D341Med (cell line): ENCODE measurements around the gene ICE2.

Source experiments
- DNase-seq: peaks from one replicate; pipeline ENCODE4 v3.0.0; 2012; ENCODE audit warnings: low spot score

ICE2 gene

DNA sequence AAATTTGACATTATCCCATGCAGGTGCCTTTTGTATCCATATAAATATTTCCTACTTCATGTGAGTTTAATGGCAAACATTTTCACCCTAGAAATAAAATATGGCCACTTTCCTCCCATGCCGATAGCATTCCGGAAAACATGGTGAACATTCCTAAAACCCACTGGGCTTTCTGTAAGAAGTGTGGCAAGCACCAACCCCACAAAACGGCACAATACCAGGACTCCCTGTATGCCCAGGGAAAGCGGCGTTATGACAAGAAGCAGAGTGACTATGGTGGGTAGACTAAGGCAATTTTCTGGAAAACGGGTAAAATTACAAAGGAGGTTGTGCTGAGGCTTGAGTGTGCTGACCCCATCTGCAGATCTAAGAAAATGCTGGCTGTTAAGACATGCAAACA lies 88.7 kb downstream of the ICE2 start:
- no peak for DNase-seq

DNA sequence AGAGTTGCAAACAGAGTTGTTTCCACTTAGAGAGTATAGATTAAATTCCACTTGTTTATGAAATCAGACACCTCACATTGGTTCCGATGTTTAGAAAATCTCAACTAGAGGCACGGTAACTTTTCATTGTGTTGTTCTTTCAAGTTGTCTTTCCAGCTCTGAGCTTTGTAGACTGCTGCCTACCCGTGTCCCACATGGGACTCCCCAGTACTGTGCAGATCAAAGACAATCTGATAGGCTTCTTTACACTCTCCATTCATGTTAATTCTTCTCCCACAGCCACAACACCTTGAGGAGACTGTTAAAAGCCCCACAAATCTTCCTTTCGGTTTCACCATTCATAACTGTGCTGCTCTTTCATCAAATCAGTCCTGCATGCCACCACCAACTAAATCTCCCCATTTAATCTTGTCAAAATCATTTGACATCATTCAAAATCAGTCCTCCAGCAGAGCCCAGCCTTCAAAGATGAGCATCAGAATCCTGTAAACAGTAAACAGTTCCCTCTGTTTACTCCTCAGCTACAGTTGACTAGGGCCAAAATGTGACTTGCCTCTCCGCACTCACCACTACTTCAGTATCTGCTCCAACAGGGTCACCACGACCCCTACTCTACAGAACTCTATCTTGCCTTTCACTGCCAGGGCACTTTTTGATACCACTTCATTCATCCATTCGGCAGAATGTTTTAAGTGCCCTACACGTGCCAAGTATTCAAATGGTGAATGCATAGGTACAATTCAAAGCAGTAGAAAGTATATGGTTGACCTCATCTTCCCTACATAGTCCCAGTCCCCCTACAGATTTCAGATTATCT lies 89.5 kb downstream of the ICE2 start:
- DNase-seq, result no peak

DNA sequence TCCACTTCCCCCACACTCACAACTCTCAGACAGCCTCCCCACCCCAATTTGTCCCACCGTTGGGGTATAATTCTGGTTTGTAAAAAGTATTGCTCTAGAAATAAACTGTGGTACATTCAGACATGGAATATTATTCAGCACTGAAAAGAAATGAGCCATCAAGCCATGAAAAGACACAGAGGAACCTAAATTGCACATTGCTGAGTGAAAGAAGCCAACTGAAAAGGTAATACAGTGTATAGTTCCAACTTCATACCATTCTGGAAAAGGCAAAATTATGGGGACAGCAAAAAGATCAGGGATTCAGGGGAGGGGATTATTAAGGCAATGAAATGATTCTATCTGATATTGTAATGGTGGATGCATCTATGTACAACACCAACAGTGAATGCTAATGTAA lies 91.6 kb downstream of the ICE2 start:
- DNase-seq, result no peak

DNA sequence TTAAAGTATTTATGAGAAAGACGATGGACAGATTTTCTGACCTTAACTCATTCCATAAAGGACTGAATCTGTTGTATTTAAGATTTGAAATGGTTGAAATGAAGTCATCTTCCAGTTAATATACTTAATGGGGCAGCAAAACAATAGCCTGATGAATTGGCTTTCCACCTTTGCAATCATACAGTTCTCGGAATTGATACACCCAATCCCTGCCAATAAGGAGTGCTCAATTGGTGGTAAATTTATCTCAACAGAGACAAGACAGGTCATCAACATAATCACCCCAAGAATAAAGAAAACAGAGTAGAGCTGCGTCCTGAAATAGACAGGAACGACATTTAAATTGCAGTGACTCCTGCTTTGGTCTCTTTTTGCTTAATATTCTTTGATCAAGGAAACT lies 92.3 kb downstream of the ICE2 start:
- no peak for DNase-seq

DNA sequence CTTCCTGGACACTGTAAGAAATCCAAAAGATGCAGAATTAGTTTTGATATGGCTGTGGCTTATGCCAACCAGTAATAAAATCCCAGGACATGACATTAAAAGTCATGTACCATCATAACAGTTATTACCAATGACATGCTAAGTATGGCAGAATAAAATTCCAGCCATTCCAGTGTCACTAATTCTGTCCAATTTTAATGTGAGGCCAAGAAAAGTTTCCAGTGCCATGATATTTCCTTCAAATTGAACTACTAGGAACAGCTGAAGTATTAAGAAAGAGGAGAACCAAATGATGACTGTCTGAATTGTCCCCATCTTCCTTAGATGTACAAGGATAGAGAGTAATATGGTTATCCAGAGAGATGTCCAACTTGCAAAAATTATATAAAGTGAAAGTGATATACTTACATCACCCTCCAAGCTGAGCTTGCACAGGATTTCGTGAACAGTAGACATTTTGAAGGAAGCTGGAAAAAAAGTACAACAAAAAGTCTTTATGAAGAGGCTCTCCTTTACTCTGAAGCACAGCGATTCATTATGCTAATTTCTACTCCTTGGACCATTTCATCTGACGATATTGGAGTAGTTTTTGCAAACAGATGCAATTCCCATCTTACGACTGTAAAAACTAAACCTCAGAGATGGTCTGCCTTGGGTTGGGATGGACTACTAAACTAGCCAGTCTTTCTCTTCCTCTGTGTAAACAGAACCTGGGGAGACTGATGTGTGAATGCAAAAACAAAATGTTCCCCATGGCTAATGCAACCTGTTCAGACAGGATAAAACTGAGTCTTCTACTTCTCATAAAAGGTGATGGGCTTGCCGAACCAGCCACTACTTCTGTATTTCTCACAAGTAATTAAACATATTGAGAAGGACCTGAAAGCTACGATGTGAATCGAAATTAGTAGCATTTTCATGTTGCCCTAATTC lies 93.1 kb downstream of the ICE2 start:
- DNase-seq, result no peak

DNA sequence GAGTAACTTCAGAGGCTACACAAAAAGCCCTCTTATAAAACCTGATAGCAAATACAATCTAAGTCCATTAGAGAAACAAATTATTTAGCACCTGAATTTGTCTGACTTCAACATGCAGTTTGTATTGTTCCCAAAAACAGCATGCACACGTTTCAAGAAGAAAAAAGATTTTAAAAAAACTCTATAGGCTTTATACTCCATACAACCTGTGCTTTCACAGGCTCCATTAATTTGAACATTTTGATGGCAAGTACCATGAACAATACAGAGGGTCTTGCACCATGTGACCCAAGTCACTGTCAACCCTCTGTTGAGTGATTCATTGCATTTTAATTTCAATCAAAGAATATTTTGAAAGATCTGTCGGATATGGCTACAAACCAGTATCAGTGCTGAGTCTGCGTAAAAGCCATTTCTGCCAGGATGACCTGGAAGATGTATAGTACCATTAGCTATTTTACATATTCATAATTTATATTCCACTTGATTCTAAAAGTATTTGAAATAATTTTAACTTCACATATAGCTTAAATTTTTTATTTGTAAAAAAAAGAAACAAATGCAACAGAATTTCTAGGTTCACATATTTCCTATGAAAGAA lies 94.3 kb downstream of the ICE2 start:
- no peak for DNase-seq

DNA sequence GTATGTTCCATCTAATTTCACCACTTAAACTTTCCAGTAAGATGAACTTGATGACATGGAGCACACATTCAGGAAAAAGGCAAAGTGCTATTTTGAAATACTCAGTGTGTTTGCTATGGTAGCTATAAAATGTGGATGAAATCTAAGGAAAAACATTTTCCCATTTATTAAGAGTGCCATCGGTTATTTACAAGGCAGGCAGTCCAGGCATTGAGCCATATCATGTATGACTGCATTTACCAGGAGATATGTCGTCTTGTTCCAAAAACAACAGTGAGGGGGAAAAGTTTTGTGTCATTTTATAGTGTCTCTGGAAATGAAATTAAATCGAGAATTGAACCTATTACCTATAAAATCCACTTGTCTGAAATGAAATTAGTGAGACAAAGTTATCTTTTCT lies 94.9 kb downstream of the ICE2 start:
- no peak for DNase-seq

DNA sequence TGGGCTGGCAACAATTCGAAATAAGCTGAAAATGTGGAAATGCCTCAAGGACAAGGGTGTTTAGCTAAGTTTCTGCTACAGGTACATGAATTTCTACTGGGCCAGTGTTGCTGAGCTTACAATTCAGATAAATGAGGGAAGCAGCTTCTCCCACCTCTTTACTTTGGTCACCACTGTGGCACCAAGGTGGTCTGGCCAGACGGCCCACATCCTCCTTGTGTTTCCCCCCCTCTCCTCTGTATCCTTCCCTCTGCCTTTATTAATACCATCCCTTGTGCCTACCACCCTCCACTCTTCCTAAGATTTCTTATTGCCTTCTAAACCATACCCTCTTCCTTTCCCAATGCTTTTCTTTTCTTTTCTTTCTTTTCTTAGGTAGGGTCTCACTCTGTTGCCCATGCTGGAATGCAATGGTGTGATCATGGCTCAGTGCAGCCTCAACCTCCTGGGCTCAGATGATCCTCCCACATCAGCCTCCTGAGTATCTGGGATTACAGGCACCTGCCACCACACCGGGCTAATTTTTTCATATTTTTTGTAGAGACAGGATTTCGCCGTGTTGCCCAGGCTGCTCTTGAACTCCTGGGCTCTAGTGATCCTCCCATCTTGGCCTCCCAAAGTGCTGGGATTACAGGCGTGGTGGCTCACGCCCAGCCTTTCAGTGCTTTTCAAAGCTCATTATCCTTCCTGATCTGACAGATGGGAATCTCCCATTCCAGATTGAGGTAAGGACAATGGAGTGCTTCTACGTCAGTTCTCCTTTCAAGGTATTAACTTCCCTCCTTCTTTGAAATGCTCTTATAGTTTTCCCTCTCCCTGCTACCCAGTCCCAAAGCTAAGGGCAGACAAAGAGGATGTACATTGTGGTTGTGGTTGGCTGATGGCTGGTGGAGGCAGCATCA lies 95.9 kb downstream of the ICE2 start:
- no peak for DNase-seq

DNA sequence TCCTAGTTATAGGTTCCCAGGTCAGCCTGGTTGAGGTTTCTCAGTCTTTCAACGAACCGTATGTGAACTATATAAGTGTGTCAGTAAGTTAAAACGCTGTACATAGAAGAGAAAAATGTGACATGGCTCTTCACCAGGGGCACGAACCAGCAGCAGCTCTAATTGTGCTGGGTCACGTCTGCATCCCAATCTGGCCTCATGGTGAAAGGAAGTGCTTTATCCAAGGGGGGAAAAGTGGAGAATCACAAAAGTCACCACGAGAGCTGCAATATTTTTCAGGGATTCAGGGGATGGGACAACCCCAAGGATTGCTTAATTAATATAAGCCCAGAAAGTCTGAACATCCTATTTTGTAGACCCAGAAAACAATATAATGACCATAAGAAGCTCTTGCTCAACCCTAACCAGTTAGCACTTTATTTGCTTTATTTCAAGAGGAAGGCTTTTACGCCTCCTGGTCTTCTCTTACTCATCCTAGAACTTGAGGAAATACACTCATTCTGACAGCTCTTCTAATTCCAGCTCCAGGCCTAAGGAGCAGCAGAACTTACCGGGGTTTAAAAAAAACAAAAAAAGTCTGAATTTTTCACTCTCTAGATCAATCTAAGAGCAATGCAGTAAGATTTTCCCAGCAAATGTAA lies 97.7 kb downstream of the ICE2 start:
- no peak for DNase-seq

DNA sequence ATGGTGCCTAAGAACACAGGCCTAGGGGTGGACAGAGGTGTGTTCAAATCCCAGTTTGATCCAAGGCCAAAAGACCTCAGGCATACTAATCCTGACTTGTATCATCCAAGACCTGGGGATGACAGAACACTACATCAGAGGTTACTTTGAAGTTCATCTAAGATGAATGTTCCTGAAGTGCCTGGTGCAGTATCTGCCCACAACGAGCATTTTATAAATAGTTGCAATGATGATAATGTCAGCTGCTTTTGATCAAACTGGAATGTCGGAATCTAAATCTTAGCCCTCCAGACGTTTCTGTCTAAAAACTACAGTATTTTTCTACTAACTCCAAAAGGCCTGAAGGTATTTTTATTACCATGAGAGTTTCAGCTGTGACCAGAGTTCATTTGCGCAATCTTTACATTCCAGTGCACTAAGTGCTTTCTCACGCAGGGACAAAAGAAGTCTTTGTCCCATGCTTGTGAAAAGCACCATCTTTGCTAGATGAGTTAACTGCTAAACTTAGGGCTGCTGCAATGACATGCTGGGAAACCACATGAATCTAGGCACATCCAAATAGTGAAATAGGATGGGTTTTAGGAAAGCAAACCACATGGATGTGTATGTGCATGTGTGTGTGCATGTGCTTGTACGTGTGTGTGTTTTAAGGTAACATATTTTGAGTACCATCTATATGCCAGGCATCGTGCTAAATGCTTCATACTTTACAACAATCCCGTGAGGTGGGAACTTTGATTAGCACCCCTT lies 99.2 kb downstream of the ICE2 start:
- DNase-seq, result no peak

DNA sequence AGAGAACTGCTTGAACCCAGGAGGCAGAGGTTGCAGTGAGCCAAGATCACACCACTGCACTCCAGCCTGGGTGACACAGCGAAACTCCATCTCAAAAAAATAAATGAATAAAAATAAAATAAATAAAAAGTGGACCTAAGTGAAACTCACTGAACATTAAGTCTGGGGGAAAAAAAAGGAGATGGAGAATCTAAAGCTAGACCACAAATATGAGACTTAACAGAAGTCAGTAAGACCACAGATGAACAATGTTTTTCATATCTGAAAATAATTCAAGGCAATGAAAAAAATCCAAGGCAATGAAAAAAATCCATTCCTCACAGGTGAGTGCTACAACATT lies 99.8 kb downstream of the ICE2 start:
- DNase-seq, result no peak

DNA sequence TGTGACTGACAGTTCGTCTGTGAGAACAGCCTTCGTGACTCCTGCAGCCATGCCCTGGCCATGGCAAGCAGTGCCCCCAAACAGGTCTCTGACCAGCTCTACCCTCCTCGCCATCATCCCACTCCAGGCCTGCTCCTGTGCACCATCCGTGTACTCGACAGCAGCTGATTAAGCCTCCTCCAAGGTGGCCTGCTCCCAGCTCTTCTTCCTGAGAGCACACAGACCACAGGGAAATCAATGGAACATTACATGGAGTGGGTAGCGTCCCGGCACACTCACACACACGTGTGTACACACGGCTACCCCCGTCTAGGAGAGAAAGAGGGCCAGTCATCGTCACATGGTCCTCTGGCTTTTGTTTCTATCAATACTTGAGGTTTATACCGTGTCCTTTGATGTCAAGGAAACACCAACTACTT lies 102.3 kb downstream of the ICE2 start:
- DNase-seq, result peak; percentile 48

DNA sequence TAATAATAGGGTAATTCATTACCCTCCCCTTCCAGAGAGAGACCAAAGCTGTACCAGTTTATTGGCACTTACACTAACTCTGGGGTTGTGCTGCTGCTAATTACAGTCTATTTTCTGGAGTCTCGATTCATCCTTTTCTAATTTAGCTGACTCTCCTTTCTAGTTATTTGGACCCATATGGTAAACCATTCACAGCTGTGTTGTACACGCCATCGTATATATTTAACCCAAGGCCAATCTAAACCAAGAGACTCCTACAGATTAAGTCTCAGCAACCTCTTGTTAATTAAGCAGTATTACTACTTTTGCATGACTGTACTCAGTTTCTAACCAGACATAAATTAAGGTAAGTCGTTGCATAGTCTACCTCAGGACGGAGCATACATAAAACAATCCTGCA lies 103.6 kb downstream of the ICE2 start:
- no peak for DNase-seq

DNA sequence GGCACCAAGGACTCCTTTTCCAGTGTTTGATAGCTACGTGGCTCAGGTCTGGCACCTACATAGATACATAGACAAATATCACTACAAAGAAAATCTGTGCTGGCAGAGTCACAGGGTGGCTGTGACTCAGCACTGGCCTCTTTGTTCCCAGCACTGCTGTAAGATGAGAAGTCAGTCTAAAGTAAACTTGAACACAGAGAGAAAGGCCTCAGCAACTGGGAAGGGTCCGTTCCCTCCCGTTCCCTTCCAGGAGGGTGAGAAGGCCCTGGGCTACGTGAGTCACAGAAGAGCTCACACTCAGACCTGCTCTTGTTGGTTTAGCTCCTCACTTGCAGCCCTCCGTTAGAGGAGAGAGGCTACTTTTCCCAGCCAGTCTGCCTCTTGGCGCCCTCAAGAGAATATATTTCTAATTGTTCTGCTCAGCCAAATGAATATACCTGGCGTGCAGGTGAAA lies 104.3 kb downstream of the ICE2 start:
- no peak for DNase-seq

DNA sequence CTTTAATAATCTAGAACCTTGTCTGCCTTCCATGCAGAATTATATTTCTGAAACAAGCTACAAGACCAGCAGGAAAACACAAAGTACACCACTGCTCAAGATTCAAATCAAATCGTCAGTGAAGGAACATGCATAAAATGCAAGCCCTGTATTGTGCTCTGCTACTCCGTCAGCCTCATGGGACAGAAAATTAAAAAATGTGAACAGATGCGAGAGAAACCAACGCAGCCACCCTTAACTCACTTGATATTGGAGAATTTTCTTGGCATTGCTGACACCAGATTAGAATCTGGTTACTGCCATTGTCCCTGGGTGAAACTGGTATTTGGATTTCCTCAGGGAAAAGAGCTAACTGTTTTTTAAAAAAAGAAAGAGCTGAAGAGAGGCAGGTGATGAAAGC lies 104.7 kb downstream of the ICE2 start:
- no peak for DNase-seq

DNA sequence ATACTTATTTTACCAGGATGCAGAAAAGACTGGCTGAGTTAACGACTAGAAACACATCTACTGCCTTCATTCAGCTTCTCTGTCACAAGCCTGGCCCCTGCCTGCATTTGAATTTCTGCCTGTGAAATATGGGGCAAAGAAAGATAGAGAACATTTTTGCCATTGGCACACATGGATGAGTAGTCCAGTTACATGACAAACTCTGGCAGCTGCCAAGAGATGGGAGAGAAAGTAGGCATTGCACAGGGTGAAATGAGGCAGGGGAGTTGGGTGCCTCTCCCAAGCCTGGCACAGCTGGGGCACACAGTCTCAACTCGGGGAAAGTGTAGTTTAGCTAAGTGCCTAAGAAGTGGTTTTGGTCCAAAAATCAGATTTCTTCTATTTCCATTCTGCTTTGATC lies 105.2 kb downstream of the ICE2 start:
- DNase-seq, result no peak

DNA sequence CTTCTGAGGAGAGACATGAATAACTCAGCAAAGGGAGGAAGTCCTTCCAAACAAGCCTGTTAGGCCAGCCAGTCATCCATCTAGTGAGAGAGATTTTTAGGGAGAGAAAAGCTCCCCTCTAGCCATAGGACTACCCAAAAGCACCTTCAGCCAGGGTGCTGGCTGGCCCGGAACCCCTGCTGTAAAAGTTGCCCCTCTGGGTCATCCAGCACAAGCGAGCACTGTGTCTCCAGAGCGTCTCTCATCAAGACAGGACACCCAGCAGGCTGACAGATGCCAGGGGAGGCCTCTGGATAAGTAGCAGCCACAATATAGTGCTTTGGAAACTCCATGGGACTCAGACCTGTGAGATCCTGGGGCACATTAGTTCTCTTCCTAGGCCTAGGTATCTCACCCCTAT lies 105.6 kb downstream of the ICE2 start:
- no peak for DNase-seq

DNA sequence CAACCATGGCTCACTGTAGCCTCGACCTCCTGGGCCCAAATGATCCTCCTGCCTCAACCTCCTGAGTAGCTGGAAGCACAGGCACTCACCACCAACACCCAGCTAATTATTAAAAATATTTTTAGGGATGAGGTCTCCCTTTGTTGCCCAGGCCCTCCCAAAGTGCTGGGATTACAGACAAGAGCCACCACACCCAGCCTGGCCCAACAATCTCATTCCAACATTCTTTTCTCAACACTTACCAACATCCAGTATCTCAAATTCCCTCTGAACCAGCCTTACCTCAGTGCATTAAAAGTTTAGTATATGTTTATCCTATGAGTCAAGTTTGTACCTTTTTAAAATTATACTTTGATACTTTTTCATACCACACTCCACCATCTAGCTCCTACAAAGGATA lies 106.2 kb downstream of the ICE2 start:
- DNase-seq, result no peak

DNA sequence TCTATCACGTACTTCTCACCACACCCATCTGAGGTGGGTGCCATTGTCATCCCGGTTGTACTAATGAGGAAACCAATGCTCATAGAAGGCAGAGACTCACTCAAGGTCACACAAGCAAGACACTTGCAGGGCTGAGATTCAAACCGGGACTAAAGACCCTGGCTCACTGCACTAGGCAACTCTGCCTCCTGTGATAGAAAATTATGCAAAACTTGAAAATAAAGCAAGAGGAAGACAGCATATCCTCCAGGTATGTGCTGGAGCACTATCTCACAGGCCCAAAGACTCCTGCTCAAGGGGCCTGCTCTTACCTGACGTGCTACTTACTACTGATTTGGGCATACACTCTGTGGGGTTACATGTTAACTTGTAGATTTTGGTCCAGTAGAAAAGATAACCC lies 106.7 kb downstream of the ICE2 start:
- no peak for DNase-seq

DNA sequence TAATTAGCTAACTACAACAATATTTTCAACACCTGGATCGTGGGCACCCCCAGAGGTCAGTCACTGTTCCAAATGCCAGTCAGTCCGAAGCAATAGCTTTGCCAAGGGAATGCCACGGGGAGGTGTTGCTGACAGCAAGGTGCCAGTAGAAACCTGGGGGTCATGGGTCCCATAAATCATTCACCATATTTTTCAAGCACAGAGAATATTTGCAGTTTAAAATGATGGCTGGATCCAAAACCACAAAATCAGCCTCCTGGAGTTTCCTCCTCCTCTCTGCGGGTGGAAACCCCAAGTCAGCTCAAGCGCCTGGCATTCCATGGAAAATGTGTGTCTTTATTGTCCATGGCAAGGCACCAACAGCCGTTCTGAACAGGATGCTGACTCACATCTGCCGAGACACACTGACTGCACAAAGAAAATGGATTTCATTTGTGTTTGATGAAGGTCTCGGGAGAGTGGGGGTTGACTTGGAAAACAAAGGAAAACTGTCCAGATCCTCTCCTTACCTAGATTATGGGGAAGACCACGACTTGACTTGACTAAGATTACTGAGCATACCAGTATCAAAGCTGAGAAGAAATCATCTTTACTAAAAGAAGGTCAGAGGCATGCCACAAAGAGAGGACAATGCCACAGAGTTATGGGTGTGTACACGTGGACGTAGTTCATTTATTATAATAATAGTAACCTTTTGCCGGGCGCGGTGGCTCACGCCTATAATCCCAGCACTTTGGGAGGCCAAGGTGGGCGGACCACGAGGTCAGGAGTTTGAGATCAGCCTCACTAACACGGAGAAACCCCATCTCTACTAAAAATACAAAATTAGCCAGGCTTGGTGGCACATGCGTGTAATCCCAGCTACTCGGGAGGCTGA lies 107.5 kb downstream of the ICE2 start:
- no peak for DNase-seq
